ENCODE results near the gene IGSF22. TPM values are rescaled to one million over a fixed set of nuclear protein-coding genes. Genes with fewer than 3 reads are reported as not detected.
A peak's percentile ranks its signal among the peaks of the same experiment; 100 is the strongest.

Gene IGSF22
- total and polyA plus RNA-seq, 9 of the 15 experiments (the other 6 are each of a cell fraction or from before 2014, with no cell fraction given), result not detected

- Histone ChIP-seq H3K9me1 (ENCODE audit: control insufficient read depth, insufficient read depth, low read length) (peaks cover 3% of the 10 kb centered on the region), H3K27me3 (ENCODE audit: control insufficient read depth in 2 of 2, insufficient read depth in 2 of 2, low read length in 2 of 2) (peaks cover 11 to 80% of the 10 kb centered on the region in 2 experiments), H2AFZ (ENCODE audit: low read depth, low read length) (no peak overlapping the region), H3K36me3 (ENCODE audit: control insufficient read depth, insufficient read depth, low read length) (no peaks in the 10 kb centered on the region), H3K79me2 (ENCODE audit: control insufficient read depth, insufficient read depth, low read length) (no peaks in the 10 kb centered on the region), H3K4me1 (replicated peaks in 1 of 2; ENCODE audit: control insufficient read depth in 2 of 2, insufficient read depth in 2 of 2, low read length in 2 of 2) (no peaks in the 10 kb centered on the region), H3K4me3 (no peak overlapping the region), H3K4me2 (ENCODE audit: insufficient read depth, low read length) (no peak overlapping the region), H3K27ac (ENCODE audit: extremely low read depth, low read depth, low read length) (no peak overlapping the region), H4K20me1 (replicated peaks; ENCODE audit: control insufficient read depth, insufficient read depth, low read length) (peaks cover 4% of the 10 kb centered on the region; the same call in 1 of the 2 replicates), H3K9me3 (replicated peaks; ENCODE audit: control insufficient read depth, insufficient read depth, low read depth, low read length) (no peaks in the 10 kb centered on the region), H3K9ac (ENCODE audit: insufficient read depth in 1 of 2, low read depth in 2 of 2, low read length in 2 of 2) (no peak overlapping the region)
- ATAC-seq (no peak), DNase-seq (ENCODE audit: extremely low read depth in 1 of 4, low spot score in 3 of 4) (no peak), FAIRE-seq (no peak)
- 3% methylated on average over 7 of the region's 7 CpGs for WGBS (ENCODE audit: insufficient coverage, low coverage, missing lambda C conversion rate)
- in situ Hi-C loops (cut with MboI) (no loop called here), intact Hi-C loops (cut with micrococcal nuclease) (no loop called here)
- TF ChIP-seq BACH1 (tag; IDR thresholded peaks at IDR 0.05) (no peak), NRF1 (conservative IDR thresholded peaks at IDR 0.05 in 1 of 2, IDR thresholded peaks at IDR 0.05 in 1 of 2) (peak; percentile 18 to 45; a peak in 1 of 4 replicates)
- ChIA-PET CTCF (ENCODE audit: low intra/inter-chr PET ratio) (no interaction called here), POLR2A (interaction anchor here (1.4 kb wide), 1 partner anchor 15 kb away, joined by 3 read pairs; no protein-coding TSS in a partner anchor)
- no TSS peak for BruUV-seq (replicated peaks)
Measured at GRCh38 chr11:18715476-18715875, 10.5 kb downstream of the IGSF22 start.

GRCh38 chr11:18714443-18714780 is 11.6 kb downstream of the IGSF22 start:
- in situ Hi-C loops (cut with MboI) (no loop called here), intact Hi-C loops (cut with micrococcal nuclease) (no loop called here)
- DNase-seq (ENCODE audit: extremely low read depth in 1 of 4, low spot score in 3 of 4) (no peak), FAIRE-seq (no peak), ATAC-seq (no peak)
- H3K9me1 ChIP-seq (ENCODE audit: control insufficient read depth, insufficient read depth, low read length), result peaks cover 3% of the 10 kb centered on the region
- TF ChIP-seq ETV5 (CRISPR knock-in tag; IDR thresholded peaks at IDR 0.05; ENCODE audit: low read depth), result no peak
- TF ChIP-seq L3MBTL2 (IDR thresholded peaks at IDR 0.05), result no peak
- TF ChIP-seq ZBTB7A (IDR thresholded peaks at IDR 0.05; ENCODE audit: borderline replicate concordance, control insufficient read depth, low read depth, low read length), result no peak
- TF ChIP-seq NELFE (IDR thresholded peaks at IDR 0.05; ENCODE audit: insufficient read depth, insufficient read length), result no peak
- peak; percentile 59; the same call in 1 of the 2 replicates for TF ChIP-seq PKNOX1 (IDR thresholded peaks at IDR 0.05)
- 2% methylated on average over 10 of the region's 10 CpGs for WGBS (ENCODE audit: insufficient coverage, low coverage, missing lambda C conversion rate)
- H3K27me3 ChIP-seq (ENCODE audit: control insufficient read depth in 2 of 2, insufficient read depth in 2 of 2, low read length in 2 of 2), result peaks cover 13 to 79% of the 10 kb centered on the region in 2 experiments
- H3K79me2 ChIP-seq (ENCODE audit: control insufficient read depth, insufficient read depth, low read length), result no peaks in the 10 kb centered on the region
- no peak overlapping the region for H2AFZ ChIP-seq (ENCODE audit: low read depth, low read length)
- H3K4me2 ChIP-seq (ENCODE audit: insufficient read depth, low read length), result no peak overlapping the region
- H3K9me3 ChIP-seq (replicated peaks; ENCODE audit: control insufficient read depth, insufficient read depth, low read depth, low read length), result no peaks in the 10 kb centered on the region
- ChIA-PET POLR2A (no interaction called here), CTCF (ENCODE audit: low intra/inter-chr PET ratio) (no interaction called here)
- H3K9ac ChIP-seq (ENCODE audit: insufficient read depth in 1 of 2, low read depth in 2 of 2, low read length in 2 of 2), result no peak overlapping the region
- H3K4me3 ChIP-seq, result no peak overlapping the region
- no TSS peak for BruUV-seq (replicated peaks)
- no peaks in the 10 kb centered on the region for H3K4me1 ChIP-seq (replicated peaks in 1 of 2; ENCODE audit: control insufficient read depth in 2 of 2, insufficient read depth in 2 of 2, low read length in 2 of 2)
- H4K20me1 ChIP-seq (replicated peaks; ENCODE audit: control insufficient read depth, insufficient read depth, low read length), result peaks cover 4% of the 10 kb centered on the region; the same call in 1 of the 2 replicates
- no peaks in the 10 kb centered on the region for H3K36me3 ChIP-seq (ENCODE audit: control insufficient read depth, insufficient read depth, low read length)
- no peak overlapping the region for H3K27ac ChIP-seq (ENCODE audit: extremely low read depth, low read depth, low read length)

Data from K562 (cell line).